GM12872 (cell line): ENCODE data around the gene GLE1.

ENCODE experiments used
- TF ChIP-seq, protein P1 (sequence below): IDR thresholded peaks from 3 replicates; pipeline ENCODE4 v1.5.1; 2011; ENCODE audit warnings: low read depth, mild to moderate bottlenecking, low read length, moderate library complexity; ENCODE audit not compliant: insufficient read depth

The GLE1 gene

DNA sequence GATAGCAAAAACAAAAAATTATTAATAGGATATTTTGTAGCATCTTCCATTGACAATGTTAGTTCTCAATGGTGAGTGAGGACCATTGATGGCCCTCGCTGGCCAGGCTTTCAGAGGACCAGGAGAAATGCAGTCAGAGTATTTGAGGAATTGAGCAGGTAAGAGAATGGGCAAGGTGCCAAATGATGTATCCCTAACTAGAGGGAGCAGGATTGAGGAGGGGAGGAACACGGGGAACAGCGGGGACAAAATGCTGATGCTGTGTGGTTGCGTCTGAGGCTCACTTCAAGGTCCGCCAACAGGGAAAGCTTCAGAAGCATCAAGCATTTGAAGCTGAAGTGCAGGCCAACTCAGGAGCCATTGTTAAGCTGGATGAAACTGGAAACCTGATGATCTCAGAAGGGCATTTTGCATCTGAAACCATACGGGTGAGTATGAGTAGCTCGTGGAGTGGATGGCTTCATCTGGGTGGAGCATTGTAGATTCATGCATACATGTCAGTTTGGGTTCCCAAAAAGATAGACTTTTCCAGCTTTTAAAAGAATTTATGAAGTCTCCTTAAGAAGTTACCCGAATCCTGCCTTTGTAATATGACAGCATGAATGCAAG is 64.1 kb downstream of the GLE1 start:
- TF ChIP-seq, protein P1, sequence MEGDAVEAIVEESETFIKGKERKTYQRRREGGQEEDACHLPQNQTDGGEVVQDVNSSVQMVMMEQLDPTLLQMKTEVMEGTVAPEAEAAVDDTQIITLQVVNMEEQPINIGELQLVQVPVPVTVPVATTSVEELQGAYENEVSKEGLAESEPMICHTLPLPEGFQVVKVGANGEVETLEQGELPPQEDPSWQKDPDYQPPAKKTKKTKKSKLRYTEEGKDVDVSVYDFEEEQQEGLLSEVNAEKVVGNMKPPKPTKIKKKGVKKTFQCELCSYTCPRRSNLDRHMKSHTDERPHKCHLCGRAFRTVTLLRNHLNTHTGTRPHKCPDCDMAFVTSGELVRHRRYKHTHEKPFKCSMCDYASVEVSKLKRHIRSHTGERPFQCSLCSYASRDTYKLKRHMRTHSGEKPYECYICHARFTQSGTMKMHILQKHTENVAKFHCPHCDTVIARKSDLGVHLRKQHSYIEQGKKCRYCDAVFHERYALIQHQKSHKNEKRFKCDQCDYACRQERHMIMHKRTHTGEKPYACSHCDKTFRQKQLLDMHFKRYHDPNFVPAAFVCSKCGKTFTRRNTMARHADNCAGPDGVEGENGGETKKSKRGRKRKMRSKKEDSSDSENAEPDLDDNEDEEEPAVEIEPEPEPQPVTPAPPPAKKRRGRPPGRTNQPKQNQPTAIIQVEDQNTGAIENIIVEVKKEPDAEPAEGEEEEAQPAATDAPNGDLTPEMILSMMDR: no peak

DNA sequence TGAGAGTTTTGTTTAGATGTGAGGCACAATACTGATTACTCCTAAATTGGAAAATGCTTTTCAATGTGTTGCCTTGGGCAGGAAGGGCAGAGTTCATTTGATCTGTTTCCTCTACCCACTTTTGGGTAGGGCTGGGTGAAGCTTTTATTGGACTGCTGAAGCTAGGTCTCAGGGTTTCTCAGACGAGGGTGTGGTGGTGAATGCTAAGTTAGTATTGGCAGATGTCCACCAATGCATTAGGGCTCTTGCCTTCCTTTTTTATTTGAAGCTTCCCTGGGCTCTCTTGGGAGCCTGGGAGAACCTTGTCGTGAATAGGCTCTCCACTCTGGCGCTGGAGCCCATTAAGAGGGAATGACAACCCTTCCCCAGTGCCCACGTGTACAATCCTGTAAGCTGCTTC is 71.0 kb downstream of the GLE1 start:
- TF ChIP-seq, protein P1: no peak

DNA sequence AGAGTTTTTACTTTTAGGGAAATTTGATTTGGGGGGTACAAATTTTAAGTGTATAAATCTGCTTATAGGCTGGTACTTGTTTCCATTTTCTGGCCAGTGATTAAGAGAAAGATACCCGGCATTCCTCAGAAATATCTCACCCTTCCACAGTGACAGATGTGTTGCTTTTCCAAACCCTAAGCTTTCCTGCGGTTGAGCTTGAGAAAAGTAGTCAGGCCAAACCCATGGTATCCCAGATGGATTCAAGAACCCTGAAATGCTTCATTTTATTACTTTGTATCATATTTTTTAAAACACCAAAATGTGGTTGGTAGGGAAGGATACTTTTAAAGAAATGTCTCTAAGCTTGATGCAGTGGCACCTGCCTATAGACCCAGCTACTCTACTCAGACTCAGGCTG is 71.4 kb downstream of the GLE1 start:
- TF ChIP-seq, protein P1: no peak

DNA sequence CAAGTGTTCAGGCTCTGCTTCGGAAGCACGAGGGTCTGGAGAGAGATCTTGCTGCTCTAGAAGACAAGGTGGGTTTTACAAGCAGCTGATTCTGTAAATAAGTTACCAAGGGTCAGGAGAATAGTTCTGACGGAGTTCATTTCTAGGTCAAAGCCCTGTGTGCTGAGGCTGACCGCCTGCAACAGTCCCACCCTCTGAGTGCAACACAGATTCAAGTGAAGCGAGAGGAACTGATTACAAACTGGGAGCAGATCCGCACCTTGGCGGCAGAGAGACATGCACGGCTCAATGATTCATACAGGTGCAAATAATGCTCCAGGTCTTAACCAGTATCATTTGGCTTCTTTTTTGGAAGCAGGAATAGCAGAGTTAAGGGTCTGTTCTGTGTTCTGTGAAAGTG is 72.7 kb downstream of the GLE1 start:
- TF ChIP-seq, protein P1: no peak

DNA sequence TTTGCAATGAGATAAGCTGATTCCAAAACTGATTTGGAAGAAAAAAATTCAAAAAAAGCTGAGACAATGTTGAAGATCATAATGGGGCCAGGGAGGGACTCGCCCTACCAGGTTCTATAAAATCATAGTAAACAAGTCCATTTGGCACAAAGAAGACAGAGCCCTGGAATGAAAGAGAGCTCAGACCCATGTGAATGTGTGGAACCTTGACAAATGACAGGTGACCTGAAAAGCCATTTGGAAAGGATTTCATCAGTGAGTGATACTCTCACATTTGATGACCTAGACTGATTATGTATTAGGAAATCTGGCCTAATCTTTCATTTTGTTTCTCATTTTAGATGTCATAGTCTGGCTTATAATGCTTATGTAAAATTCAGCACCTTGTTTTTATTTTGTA is 74.7 kb downstream of the GLE1 start:
- TF ChIP-seq, protein P1: no peak

DNA sequence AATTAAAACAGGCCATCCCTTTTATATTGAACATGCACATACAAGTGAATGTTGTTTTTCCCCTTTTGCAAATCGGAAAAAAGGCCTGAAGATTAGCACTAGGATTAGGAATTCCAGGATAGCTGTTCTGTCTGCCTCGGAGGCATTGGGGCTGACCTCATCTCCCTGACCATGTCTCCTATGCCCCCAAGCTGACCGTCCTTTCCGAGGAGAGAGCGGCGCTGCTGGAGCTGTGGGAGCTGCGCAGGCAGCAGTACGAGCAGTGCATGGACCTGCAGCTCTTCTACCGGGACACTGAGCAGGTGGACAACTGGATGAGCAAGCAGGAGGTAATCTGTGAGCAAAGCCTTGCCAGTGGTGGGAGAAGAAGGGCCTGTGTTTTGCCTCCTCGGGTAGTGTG is 76.2 kb downstream of the GLE1 start:
- TF ChIP-seq, protein P1: no peak

DNA sequence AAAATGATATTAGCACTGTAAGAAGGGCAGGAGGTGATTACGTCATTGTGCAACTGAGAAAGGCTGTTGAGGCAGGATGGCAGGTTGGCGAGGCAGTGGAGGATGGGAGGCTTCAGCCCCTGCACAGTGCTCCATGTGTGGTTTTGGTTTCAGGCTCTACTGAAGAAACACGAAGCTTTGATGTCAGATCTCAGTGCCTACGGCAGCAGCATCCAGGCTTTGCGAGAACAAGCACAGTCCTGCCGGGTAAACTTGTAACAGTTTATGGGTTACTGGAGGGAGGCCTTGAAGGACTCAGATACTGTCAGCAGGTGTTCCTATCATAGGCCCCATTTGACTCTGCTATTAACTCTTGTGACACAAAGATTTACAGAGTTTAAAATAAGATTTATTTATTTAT is 82.9 kb downstream of the GLE1 start:
- TF ChIP-seq, protein P1: no peak
